ENCODE results near the gene UMODL1. TPM values are rescaled to one million over a fixed set of nuclear protein-coding genes. Genes with fewer than 3 reads are reported as not detected.

The UMODL1 gene
- total and polyA plus RNA-seq, 8 donors, result 0.10 to 0.69 (median 0.48) TPM; not detected in 1

DNA sequence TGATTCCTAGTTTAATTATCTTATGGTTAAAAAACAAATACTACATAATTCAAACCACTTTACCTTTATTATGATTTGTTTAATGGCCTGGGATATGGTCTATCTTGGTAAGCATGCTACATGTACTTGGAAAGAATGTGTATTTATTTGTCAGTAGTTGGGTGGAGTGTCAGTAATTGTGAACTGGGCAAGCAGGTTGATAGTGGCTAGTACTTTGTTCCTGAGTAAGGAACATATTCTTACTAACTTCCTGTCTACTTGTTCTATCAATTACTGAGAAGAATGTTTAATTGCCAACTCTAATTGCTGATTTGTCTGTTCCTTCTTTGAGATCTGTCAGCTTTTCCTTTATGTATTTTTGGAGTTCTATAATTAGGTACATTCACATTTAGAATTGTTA is 98.6 kb downstream of the UMODL1 start:
- H3K4me1 ChIP-seq, result no peaks in the 10 kb centered on the region
- TF ChIP-seq CTCF (IDR thresholded peaks at IDR 0.05), result no peak

GRCh38 chr21:42171091-42172053 is 100.3 kb downstream of the UMODL1 start:
- Histone ChIP-seq H3K27me3 (no peaks in the 10 kb centered on the region), H3K9me3 (no peaks in the 10 kb centered on the region), H3K4me1 (no peaks in the 10 kb centered on the region), H3K36me3 (no peaks in the 10 kb centered on the region), H3K27ac (peak overlapping the region; percentile 9 to 42), H3K4me3 (no peak overlapping the region)
- no peak for TF ChIP-seq CTCF (IDR thresholded peaks at IDR 0.05)
- intact Hi-C loops (cut with DNase I), result no loop called here
- ATAC-seq (peak; percentile 31), DNase-seq (peak in 1 of 4 donors; percentile 32)

More for the DNA sequence above, 98.6 kb downstream of the UMODL1 start:
- DNase-seq, result no peak
- H3K9me3 ChIP-seq, result no peaks in the 10 kb centered on the region
- H3K27me3 ChIP-seq, result no peaks in the 10 kb centered on the region
- no peaks in the 10 kb centered on the region for H3K36me3 ChIP-seq
- H3K4me3 ChIP-seq, result no peak overlapping the region
- no peak overlapping the region for H3K27ac ChIP-seq
- no peak for ATAC-seq
- intact Hi-C loops (cut with DNase I), result loop anchor here in 1 of 2 donors (10.0 kb wide), 1 partner anchor 85 kb away; no protein-coding TSS in a partner anchor

- no peaks in the 10 kb centered on the region for H3K4me1 ChIP-seq
- DNase-seq (no peak), ATAC-seq (no peak)
- H3K36me3 ChIP-seq, result no peaks in the 10 kb centered on the region
- H3K4me3 ChIP-seq, result no peak overlapping the region
- H3K27me3 ChIP-seq, result no peaks in the 10 kb centered on the region
- intact Hi-C loops (cut with DNase I), result no loop called here
- no peak overlapping the region for H3K27ac ChIP-seq
- no peaks in the 10 kb centered on the region for H3K9me3 ChIP-seq
- TF ChIP-seq CTCF (IDR thresholded peaks at IDR 0.05), result no peak
These were observed 101.7 kb downstream of the UMODL1 start for GRCh38 chr21:42172596-42173483.

GRCh38 chr21:42174173-42174572 is 103.1 kb downstream of the UMODL1 start:
- intact Hi-C loops (cut with DNase I), result no loop called here
- no peaks in the 10 kb centered on the region for H3K36me3 ChIP-seq
- no peak overlapping the region for H3K27ac ChIP-seq
- H3K27me3 ChIP-seq, result no peaks in the 10 kb centered on the region
- no peaks in the 10 kb centered on the region for H3K9me3 ChIP-seq
- H3K4me3 ChIP-seq, result no peak overlapping the region
- no peak for TF ChIP-seq CTCF (IDR thresholded peaks at IDR 0.05)
- H3K4me1 ChIP-seq, result no peaks in the 10 kb centered on the region
- DNase-seq, result no peak
- no peak for ATAC-seq
